T-cell (primary cell): ENCODE results near the gene SRP68. TPM values are rescaled to one million over a fixed set of nuclear protein-coding genes. Genes with fewer than 3 reads are reported as not detected.

Experiments used
- ATAC-seq, 4 experiments: fragments of 200-7000 bp in 3 of 4; fragments of 150-1000 bp in 1 of 4; cut with Tn5 transposase; replicated peaks in 1 of 4; 1 replicate in 3 of 4; 2 replicates in 1 of 4; pipeline ENCODE4 v1.10.0; 2021; ENCODE audit warnings: moderate library complexity in 3 of 4, mild to moderate bottlenecking in 2 of 4, moderate number of reproducible peaks in 1 of 4
- CTCF ChIA-PET, 2 donors: fragments of 300-600 bp; sonication (Branson Sonifier 250); formaldehyde crosslinking; loops; one replicate each; lab custom pipeline; 2022; ENCODE audit warnings: antibody characterized with exemption in 2 of 2; lab: Charles Lee
- POLR2A ChIA-PET, 2 donors: fragments of 300-600 bp; sonication (Branson Sonifier 250); formaldehyde crosslinking; loops; one replicate each; lab custom pipeline; 2022; ENCODE audit warnings: antibody characterized with exemption in 2 of 2; lab: Charles Lee
- DNase-seq, 35 experiments: peaks; one replicate each; pipeline versions ENCODE4 v3.0.0 to v3.0.0-alpha.2; 2013 to 2023
- H3K27ac ChIP-seq: one replicate; pipeline ENCODE4 v1.5.1; 2013; ENCODE audit warnings: low read length
- H3K27me3 ChIP-seq, 2 experiments: replicated peaks in 1 of 2; 1 replicate in 1 of 2; 2 replicates in 1 of 2; pipeline versions ENCODE4 v1.6.1 to v1.7.0; 2013; ENCODE audit warnings: low read length in 1 of 2, mixed read lengths in 1 of 2; ENCODE audit not compliant: control insufficient read depth in 2 of 2, insufficient read depth in 2 of 2; ENCODE audit errors: extremely low read depth in 1 of 2
- H3K36me3 ChIP-seq, 2 donors: 1 replicate in 1 of 2; 2 replicates in 1 of 2; pipeline versions ENCODE4 v1.6.1 to v1.7.0; 2013; ENCODE audit warnings: low read length in 1 of 2; ENCODE audit not compliant: control insufficient read depth in 2 of 2, insufficient read depth in 1 of 2; ENCODE audit errors: extremely low read depth in 1 of 2
- H3K4me1 ChIP-seq, 2 experiments: 1 replicate in 1 of 2; 2 replicates in 1 of 2; pipeline versions ENCODE4 v1.6.1 to v1.7.0; 2013; ENCODE audit warnings: low read length in 2 of 2, mixed read lengths in 1 of 2; ENCODE audit not compliant: insufficient read depth in 2 of 2, control insufficient read depth in 1 of 2; ENCODE audit errors: extremely low read depth in 1 of 2
- H3K4me3 ChIP-seq, 2 donors: 1 replicate in 1 of 2; 2 replicates in 1 of 2; pipeline versions ENCODE4 v1.5.1 to v1.7.0; 2013; ENCODE audit warnings: mild to moderate bottlenecking in 2 of 2, low read length in 1 of 2, moderate library complexity in 1 of 2; ENCODE audit not compliant: control insufficient read depth in 1 of 2; ENCODE audit errors: extremely low read depth in 1 of 2
- H3K9me3 ChIP-seq: 2 replicates; pipeline ENCODE4 v1.7.0; 2013
- H3K27ac Mint-ChIP-seq, 2 donors: one replicate each; pipeline ENCODE4 v1.8.0; 2020 to 2021; ENCODE audit warnings: mild to moderate bottlenecking in 2 of 2, mixed read lengths in 2 of 2
- H3K27me3 Mint-ChIP-seq, 2 donors: one replicate each; pipeline ENCODE4 v1.8.0; 2021 to 2022; ENCODE audit warnings: mixed read lengths in 2 of 2
- H3K36me3 Mint-ChIP-seq: one replicate; pipeline ENCODE4 v1.8.0; 2021; ENCODE audit warnings: mixed read lengths
- H3K4me1 Mint-ChIP-seq, 3 donors: one replicate each; pipeline ENCODE4 v1.8.0; 2020 to 2022; ENCODE audit warnings: mixed read lengths in 3 of 3, mild to moderate bottlenecking in 1 of 3
- H3K4me3 Mint-ChIP-seq, 3 donors: one replicate each; pipeline ENCODE4 v1.8.0; 2020 to 2022; ENCODE audit warnings: mild to moderate bottlenecking in 3 of 3, mixed read lengths in 3 of 3, moderate library complexity in 3 of 3
- H3K9me3 Mint-ChIP-seq, 3 donors: one replicate each; pipeline ENCODE4 v1.8.0; 2020 to 2022; ENCODE audit warnings: mixed read lengths in 3 of 3
- WGBS: methylation state at CpG from one replicate; pipeline ENCODE4 v1.1.5; 2013; ENCODE audit warnings: missing lambda C conversion rate; ENCODE audit not compliant: insufficient coverage; 5-methylcytosine and 5-hydroxymethylcytosine counted together
- total RNA-seq, 35 experiments: library from RNA in 6 of 35; stranded (reverse) in 6 of 35; fragments of 120-200 nt in 1 of 35; gene quantifications; one replicate each; pipeline versions ENCODE4 v1.2.1 to v1.2.4 and lab custom pipeline; 2013 to 2026

The SRP68 gene
- total RNA-seq, 5 donors from 2014 or later (not counting 1 experiment from before 2014, with no cell fraction given): 71.9 to 81.6 (median 78.9) TPM

DNA sequence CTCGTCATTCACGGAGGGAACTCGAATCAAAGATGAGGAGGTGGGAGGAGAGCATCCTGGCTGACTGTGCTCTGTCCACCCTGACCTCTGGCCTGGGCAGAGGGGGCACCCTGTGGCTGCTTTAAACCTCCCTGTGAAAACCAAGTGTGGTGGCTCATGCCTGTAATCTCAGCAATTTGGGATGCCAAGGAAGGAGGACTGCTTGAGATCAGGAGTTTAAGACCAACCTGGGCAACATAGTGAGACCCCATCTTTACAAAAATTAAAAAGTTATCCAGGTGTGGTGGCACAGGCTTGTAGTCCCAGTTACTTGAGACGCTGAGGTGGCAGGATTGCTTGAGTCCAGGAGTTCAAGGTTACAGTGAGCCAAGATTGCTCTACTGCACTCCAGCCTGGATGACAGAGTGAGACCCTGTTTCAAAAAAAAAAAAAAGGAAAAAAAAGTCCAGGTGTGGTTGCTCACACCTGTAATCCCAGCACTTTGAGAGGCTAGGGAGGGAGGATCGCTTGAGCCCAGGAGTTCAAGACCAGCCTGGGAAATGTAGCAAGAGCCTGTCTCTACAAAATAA lies 77.4 kb downstream of the SRP68 start:
- Histone ChIP-seq H3K36me3 (peaks cover 0 to 6% of the 10 kb centered on the region in 2 donors), H3K9me3 (no peaks in the 10 kb centered on the region), H3K27me3 (no peaks in the 10 kb centered on the region), H3K27ac (no peak overlapping the region), H3K4me1 (peaks cover 6 to 15% of the 10 kb centered on the region in 2 experiments), H3K4me3 (no peak overlapping the region)
- ChIA-PET CTCF (interaction anchor here in 1 of 2 donors (0.6 kb wide), 1 partner anchor 65 kb away, joined by 3 read pairs; no protein-coding TSS in a partner anchor), POLR2A (interaction anchor here in 1 of 2 donors (0.5 kb wide), 1 partner anchor 600 kb away, joined by 4 read pairs; no protein-coding TSS in a partner anchor)
- ATAC-seq: no peak
- H3K4me1 Mint-ChIP-seq: peaks cover 13 to 16% (median 14%) of the 10 kb centered on the region in 3 donors
- H3K9me3 Mint-ChIP-seq: no peaks in the 10 kb centered on the region
- no peak overlapping the region for H3K4me3 Mint-ChIP-seq
- no peaks in the 10 kb centered on the region for H3K27me3 Mint-ChIP-seq
- no peak overlapping the region for H3K27ac Mint-ChIP-seq
- DNase-seq: no peak
- H3K36me3 Mint-ChIP-seq: peaks cover 7% of the 10 kb centered on the region
- 100% methylated on average over 4 of the region's 5 CpGs for WGBS

DNA sequence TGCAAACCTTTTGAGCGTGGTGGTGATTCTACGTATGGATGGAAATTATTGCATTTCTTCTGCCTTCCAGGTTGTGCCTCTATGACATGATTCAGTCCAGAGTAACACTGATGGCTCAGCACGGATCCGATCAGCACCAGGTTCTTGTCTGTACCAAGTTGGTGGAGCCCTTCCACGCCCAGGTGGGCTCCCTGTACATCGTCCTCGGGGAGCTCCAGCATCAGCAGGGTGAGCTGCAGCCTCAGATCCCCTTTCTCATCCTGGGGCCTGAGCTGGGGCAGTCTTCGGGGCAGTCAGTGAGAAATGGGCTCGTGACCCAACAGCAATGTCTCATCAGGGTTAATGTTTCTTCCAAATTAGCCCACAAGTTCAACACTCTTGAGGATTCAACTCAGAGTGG lies 80.9 kb downstream of the SRP68 start:
- no peak overlapping the region for H3K4me3 Mint-ChIP-seq
- Histone ChIP-seq H3K27me3 (no peaks in the 10 kb centered on the region), H3K27ac (no peak overlapping the region), H3K4me3 (no peak overlapping the region), H3K9me3 (no peaks in the 10 kb centered on the region), H3K4me1 (peaks cover 0 to 3% of the 10 kb centered on the region in 2 experiments), H3K36me3 (peaks cover 0 to 6% of the 10 kb centered on the region in 2 donors)
- ChIA-PET CTCF (interaction anchor here (0.5 to 0.7 kb wide), 5 partner anchors 11 to 810 kb away, joined by 3 to 4 read pairs (median 3); no protein-coding TSS in a partner anchor), POLR2A (no interaction called here)
- H3K9me3 Mint-ChIP-seq: no peaks in the 10 kb centered on the region
- no peak for DNase-seq
- H3K36me3 Mint-ChIP-seq: peaks cover 12% of the 10 kb centered on the region
- no peak overlapping the region for H3K27ac Mint-ChIP-seq
- no peaks in the 10 kb centered on the region for H3K27me3 Mint-ChIP-seq
- ATAC-seq: no peak
- peaks cover 0 to 2% (median under 1%) of the 10 kb centered on the region in 3 donors for H3K4me1 Mint-ChIP-seq
- 88% methylated on average over 7 of the region's 9 CpGs for WGBS

Other genes starting within 250 kb of the SRP68 start
- gene UNC13D, start 228.1 kb downstream of the SRP68 start, total RNA-seq: 100 to 1,000 TPM; 148 to 191 (median 180) TPM
- gene WBP2, start 217.2 kb downstream of the SRP68 start, total RNA-seq: 100 to 1,000 TPM in 3 of 5 donors, 10 to 100 TPM in 2; 91.4 to 158 (median 138) TPM
- gene TRIM47, start 193.9 kb downstream of the SRP68 start, total RNA-seq: 10 to 100 TPM in 3 of 5 donors, 1 to 10 TPM in 2; 2.6 to 24.6 (median 18.3) TPM
- 10 to 100 TPM; 22.1 to 52.2 (median 45.9) TPM for gene TRIM65, start 175.6 kb downstream of the SRP68 start, total RNA-seq
- 100 to 1,000 TPM; 116 to 170 (median 144) TPM for gene MRPL38, start 167.6 kb downstream of the SRP68 start, total RNA-seq
- gene FBF1, start 131.5 kb downstream of the SRP68 start, total RNA-seq: 10 to 100 TPM; 25.7 to 45.3 (median 41.5) TPM
- gene ACOX1, start 93.4 kb downstream of the SRP68 start, total RNA-seq: 10 to 100 TPM; 17.6 to 33.8 (median 29.1) TPM
- 10 to 100 TPM; 12.8 to 15.3 (median 14.3) TPM for gene TEN1, start 93.3 kb downstream of the SRP68 start, total RNA-seq
- gene CDK3, start 71.7 kb downstream of the SRP68 start, total RNA-seq: 10 to 100 TPM in 1 of 5 donors, 1 to 10 TPM in 4; 7.5 to 12.1 (median 9.0) TPM
- gene EVPL, start 45.2 kb downstream of the SRP68 start, total RNA-seq: 1 to 10 TPM in 1 of 5 donors, under 1 TPM in 4; 0.58 to 1.0 (median 0.72) TPM
- 1 to 10 TPM in 1 of 5 donors, under 1 TPM in 2, not detected in 2; 0.20 to 1.3 (median 0.73) TPM for gene GALR2, start 2.3 kb upstream of the SRP68 start, total RNA-seq
- 1 to 10 TPM in 1 of 5 donors, under 1 TPM in 3, not detected in 1; 0.20 to 1.6 (median 0.31) TPM for gene ZACN, start 6.7 kb upstream of the SRP68 start, total RNA-seq
- gene EXOC7, start 31.3 kb upstream of the SRP68 start, total RNA-seq: 100 to 1,000 TPM; 119 to 181 (median 156) TPM
- 1 to 10 TPM in 4 of 5 donors, under 1 TPM in 1; 0.99 to 3.0 (median 1.7) TPM for gene FOXJ1, start 68.7 kb upstream of the SRP68 start, total RNA-seq
- 10 to 100 TPM; 50.7 to 66.5 (median 61.9) TPM for gene RNF157, start 168.0 kb upstream of the SRP68 start, total RNA-seq
- 100 to 1,000 TPM; 163 to 277 (median 177) TPM for gene UBALD2, start 192.8 kb upstream of the SRP68 start, total RNA-seq
- 1 to 10 TPM; 3.0 to 4.3 (median 3.4) TPM for gene QRICH2, start 235.8 kb upstream of the SRP68 start, total RNA-seq